Stimulated activated CD4-positive, alpha-beta T cell treated with anti-CD3 and anti-CD28 coated beads, Interleukin-4, amount 100 ng/mL, for 24 hours (primary cell): ENCODE measurements around the gene TMCO4.

ENCODE experiments used
- DNase-seq: peaks from one replicate; pipeline ENCODE4 v3.0.0-alpha.2; 2020

TMCO4 gene

DNA sequence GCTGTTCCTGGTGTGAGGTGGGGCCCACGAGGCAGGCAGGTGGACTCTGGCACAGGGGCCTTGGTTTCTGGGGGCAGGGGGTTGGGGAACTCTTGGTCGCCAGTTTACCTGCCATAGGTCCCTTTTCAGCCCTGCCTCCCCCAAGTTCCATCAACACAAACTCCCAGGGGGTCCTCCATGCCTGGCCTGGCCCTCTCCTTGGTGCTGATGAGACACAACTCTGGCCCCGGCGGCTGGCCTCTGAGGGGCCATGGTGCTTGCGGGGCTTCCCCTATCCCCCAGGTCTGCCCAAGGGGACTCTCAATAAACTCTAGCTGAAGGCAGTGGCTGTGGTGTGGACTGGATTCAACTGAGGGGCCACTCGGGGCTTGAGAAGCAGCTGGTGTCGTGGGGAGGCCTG is 119.1 kb downstream of the TMCO4 start:
- no peak for DNase-seq

DNA sequence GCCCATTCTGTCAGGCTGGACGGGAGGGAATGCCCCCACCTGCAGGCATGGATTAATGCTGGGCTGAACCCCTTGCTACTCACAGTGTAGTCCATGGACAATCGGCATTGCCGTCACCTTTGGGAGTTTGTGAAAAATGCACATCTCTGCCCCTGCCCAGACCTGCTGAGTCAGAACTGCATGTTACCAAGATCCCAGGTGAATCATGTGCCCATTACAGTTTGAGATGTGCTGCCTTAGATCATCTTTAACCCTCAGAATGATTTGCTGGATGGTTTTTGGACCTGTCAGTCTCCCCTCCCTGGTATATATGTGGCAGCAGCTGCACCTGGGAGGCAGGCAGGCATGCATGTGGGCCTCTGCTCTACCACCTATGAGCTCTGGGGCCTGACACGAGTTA is 120.0 kb downstream of the TMCO4 start:
- DNase-seq: no peak

DNA sequence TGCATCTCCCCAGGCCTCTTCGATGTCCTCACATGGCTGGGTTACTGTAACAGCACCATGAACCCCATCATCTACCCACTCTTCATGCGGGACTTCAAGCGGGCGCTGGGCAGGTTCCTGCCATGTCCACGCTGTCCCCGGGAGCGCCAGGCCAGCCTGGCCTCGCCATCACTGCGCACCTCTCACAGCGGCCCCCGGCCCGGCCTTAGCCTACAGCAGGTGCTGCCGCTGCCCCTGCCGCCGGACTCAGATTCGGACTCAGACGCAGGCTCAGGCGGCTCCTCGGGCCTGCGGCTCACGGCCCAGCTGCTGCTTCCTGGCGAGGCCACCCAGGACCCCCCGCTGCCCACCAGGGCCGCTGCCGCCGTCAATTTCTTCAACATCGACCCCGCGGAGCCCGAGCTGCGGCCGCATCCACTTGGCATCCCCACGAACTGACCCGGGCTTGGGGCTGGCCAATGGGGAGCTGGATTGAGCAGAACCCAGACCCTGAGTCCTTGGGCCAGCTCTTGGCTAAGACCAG is 120.7 kb downstream of the TMCO4 start:
- no peak for DNase-seq

DNA sequence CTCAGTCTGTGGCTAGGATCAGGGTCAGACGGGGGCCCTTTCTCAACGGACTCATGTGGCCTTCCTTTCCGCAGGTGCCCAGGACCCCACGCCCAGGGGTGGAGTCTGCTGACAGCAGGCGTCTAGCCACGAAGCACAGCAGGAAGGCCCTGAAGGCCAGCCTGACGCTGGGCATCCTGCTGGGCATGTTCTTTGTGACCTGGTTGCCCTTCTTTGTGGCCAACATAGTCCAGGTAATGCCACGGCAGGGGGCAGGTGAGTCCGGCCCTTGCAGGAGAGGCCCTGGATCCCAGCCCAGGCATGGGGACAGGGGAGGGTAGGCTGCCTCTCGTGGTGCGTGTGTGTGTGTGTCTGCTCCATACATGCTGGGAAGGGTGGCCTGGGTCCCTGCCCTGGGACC is 121.2 kb downstream of the TMCO4 start:
- no peak for DNase-seq

DNA sequence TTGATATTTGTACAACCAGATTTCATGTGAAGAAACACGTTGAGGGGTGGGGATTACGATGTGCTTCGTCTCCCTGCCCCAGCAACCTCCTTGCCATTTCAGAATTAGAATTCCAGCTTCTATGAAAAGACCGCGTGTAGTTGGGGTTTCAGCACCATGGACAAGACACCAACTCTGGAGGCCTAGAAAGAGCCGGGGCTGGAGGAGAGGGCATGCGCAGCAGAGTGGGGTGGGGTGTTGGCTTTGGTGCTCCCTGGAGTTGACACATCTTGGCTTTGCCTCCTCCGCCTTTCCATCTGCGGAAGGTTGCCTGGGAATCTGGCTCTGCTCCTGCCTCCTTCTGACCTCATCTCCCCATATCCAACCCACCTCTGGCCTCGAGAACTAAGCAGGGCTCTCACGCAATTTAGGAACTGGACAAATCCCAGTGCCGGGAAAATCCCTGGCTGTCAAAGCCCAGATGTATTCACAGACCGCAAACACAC is 123.2 kb downstream of the TMCO4 start:
- DNase-seq: no peak

DNA sequence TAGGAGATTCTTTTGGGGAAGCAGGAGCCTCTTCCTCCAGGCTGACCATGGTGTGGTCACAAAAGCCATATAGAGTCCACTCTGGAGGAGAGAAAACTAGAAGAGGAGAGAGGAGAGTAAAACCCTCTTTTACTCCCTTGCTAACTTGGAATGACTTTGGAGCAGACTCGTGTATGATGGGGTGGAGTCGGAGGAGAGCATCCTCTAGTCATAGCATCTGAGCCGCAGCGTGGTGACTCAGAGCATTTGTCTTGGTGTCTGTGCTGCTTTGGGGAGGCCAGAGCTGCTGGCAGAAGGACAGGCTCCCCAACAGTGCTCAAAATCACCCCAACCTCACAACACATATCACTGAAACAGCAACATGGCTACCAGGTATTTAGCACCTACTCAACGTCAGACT is 123.9 kb downstream of the TMCO4 start:
- no peak for DNase-seq

DNA sequence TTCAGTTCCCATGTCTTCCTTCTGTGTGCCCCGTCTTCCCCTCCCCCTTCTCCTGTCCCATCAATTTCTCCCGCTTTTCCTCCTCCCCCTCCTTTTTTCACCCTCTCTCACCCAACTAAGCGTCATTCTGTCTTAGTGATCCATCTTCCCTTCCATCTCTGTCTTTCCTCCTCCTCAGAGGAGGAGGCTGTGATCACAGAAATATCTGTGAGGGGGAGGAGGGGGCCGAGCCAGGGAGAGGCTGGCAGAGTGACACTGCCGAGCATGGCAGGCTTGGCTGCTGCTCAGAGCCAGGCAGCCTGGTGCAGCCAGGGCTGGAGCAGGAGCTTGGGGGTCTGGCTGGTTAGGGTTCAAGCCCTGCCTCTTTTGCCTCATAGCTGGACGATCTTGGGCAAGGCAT is 127.5 kb downstream of the TMCO4 start:
- no peak for DNase-seq

DNA sequence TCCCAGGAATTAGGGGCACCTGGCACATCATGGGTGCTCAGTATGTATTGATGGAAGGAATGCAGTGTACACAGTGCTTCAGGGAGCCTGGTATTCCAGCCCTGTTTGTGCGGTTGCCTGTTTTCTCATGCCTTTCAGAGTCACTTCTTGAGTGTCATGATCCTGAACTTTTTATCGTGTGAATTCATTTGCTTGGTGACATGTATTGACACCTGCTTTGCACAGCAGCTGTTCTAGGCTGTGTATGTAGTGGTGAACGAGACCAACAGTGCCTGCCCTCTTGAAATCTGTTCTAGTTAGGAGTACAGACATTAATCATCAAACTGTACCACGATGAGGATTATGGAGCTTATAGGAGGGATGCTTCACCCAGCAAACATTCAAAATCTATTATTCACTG is 128.9 kb downstream of the TMCO4 start:
- no peak for DNase-seq

DNA sequence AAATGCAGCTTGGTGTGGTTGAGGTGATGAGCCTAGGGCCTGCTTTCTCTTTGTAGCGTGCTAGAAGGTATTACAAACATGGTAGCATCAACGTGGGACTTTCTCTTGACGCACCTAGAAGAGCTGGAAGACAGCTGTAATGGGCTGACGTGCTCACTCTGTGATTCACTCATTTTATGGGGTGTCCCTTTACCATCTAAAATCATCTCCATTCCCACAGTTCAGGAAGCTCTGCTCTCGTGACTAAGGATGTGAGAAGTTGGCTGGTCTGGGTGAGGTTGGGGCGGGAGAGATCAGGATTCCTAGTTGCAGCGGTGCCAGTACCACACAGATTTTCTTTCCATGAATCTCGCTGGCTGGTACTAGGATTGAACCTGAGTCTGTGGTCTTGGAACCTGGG is 130.8 kb downstream of the TMCO4 start:
- no peak for DNase-seq

DNA sequence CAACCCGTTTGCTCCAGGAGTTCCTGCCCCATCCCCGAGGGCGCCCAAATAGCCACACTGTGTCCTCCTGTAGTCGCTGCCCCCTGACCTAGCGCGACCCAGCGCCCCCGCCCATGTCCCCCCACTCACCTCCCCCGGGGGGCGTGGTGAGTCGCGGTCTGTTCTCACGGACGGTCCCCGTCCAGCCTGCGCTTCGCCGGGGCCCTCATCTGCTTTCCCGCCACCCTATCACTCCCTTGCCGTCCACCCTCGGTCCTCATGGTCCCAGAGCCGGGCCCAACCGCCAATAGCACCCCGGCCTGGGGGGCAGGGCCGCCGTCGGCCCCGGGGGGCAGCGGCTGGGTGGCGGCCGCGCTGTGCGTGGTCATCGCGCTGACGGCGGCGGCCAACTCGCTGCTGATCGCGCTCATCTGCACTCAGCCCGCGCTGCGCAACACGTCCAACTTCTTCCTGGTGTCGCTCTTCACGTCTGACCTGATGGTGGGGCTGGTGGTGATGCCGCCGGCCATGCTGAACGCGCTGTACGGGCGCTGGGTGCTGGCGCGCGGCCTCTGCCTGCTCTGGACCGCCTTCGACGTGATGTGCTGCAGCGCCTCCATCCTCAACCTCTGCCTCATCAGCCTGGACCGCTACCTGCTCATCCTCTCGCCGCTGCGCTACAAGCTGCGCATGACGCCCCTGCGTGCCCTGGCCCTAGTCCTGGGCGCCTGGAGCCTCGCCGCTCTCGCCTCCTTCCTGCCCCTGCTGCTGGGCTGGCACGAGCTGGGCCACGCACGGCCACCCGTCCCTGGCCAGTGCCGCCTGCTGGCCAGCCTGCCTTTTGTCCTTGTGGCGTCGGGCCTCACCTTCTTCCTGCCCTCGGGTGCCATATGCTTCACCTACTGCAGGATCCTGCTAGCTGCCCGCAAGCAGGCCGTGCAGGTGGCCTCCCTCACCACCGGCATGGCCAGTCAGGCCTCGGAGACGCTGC is 133.9 kb downstream of the TMCO4 start:
- no peak for DNase-seq

DNA sequence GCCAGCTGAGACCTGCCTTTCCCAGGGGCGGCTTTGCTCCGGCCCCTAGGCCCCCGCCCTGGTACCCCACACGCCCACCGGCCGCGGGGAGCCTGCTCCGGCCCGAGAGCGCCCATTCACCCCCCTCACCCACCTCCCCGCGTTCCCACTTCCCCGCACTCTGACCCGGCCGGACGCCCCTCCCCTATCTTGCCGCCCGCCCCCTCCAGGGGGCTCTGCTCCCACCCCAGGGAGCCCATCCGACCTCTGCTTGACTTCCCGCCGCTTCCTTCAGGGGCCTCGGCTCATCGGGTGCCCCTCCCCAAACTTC is 134.6 kb downstream of the TMCO4 start:
- DNase-seq: no peak

DNA sequence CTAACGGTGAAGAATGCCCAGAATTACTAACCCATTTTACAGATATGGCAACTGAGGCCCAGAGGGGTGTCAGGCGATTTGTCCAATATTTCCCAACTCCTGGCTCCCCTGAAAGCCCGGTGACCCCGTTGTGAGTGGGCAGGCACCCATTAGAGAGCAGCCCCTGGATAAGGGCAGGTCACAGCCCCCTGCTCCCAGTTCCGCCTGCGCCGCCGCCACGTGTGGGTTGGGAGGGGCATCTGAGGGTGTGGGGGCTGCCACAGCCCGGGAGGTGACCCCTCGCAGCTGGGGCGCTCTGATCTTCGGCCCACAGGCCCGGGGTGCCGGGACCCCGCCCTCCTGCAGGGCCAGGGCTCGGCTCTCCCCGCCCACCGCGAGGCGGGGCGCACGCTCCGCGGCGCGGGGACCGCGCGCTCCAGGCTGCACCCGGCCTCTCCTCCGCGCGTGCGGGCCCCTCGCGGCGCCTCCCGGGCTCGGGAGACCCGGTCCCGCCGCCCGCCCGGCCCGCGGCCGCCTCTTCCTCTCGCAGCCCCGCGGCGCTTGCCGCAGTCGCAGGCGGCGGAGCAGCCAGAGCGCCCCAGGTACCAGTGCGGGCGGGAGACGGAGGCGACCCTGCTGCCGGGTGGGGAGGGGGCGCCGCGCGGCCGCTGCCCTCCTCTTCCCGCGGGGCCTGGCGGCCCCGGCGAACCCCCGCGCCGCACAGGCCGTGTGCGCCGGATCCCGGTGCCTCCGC is 135.1 kb downstream of the TMCO4 start, which contains the start of gene HTR6:
Gene HTR6 (plus strand): TSS at position 423 of the 733 bp plus-strand sequence. CDS start 879 bp downstream, outside the sequence.
- peak; percentile 36 for DNase-seq

DNA sequence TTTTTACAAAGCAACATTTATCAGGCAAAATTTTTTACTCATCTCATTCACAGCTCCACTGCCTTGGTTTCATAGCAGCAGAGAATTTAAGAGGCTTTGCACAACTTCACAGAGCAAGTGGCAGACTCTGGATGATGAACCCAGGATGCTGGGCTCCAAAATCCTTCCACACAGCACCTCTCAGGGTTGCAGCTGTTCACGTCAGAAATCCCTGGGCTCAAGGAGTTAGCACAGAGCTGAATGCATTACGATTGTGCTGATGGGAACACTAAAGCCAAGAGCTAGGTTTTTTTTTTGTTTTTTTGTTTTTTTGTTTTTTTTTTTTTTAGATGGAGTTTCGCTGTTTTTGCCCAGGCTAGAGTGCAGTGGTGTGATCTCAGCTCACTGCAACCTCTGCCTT is 137.4 kb downstream of the TMCO4 start:
- no peak for DNase-seq

DNA sequence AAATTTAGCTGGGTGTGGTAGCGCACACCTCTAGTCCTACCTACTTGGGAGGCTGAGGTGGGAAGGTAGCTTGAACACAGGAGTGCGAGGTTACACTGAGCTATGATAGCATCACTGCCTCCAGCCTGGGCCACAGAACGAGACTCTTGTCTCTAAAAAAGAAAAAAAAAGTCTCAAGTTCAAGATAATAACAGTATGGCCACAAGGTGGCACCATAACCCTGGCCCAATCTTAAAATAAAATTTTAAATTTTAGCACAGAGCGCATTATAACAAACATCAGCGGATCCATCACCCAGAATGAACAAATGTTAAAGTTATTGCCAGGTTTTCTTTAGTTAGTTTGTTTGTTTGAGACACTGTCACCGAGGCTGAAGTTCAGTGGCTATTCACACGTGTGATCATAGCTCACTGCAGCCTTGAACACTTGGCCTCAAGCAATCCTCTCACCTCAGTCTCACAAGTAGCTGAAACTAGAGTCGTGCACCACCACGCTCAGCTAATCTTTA is 137.9 kb downstream of the TMCO4 start:
- DNase-seq: peak; percentile 57

DNA sequence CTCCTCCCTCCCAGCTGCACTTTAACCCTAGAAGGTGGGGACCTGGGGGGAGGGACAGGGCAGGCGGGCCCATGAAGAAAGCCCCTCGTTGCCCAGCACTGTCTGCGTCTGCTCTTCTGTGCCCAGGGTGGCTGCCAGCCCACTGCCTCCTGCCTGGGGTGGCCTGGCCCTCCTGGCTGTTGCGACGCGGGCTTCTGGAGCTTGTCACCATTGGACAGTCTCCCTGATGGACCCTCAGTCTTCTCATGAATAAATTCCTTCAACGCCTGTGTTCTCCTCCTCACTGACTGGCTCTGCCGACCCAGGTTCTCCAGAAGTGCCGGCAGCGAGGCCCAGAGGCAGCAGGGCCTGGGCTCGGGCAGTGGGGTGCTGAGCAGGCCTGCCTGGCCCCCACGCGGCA is 141.5 kb downstream of the TMCO4 start:
- DNase-seq: no peak

DNA sequence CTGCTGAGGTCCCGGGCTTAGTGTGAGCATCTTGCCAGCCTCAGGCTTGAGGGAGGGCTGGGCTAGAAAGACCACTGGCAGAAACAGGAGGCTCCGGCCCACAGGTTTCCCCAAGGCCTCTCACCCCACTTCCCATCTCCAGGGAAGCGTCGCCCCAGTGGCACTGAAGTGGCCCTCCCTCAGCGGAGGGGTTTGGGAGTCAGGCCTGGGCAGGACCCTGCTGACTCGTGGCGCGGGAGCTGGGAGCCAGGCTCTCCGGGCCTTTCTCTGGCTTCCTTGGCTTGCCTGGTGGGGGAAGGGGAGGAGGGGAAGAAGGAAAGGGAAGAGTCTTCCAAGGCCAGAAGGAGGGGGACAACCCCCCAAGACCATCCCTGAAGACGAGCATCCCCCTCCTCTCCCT is 142.2 kb downstream of the TMCO4 start:
- no peak for DNase-seq

DNA sequence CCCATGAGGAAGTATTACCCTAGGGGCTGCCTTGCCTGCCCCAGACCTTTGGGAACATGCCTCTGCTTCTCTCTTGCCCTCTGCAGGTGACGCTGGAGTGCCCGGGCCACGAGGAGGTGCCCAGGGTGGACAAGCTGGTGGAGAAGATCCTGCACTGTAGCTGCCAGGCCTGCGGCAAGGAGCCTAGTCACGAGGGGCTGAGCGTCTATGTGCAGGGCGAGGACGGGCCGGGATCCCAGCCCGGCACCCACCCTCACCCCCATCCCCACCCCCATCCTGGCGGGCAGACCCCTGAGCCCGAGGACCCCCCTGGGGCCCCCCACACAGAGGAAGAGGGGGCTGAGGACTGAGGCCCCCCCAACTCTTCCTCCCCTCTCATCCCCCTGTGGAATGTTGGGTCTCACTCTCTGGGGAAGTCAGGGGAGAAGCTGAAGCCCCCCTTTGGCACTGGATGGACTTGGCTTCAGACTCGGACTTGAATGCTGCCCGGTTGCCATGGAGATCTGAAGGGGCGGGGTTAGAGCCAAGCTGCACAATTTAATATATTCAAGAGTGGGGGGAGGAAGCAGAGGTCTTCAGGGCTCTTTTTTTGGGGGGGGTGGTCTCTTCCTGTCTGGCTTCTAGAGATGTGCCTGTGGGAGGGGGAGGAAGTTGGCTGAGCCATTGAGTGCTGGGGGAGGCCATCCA is 142.8 kb downstream of the TMCO4 start:
- no peak for DNase-seq

DNA sequence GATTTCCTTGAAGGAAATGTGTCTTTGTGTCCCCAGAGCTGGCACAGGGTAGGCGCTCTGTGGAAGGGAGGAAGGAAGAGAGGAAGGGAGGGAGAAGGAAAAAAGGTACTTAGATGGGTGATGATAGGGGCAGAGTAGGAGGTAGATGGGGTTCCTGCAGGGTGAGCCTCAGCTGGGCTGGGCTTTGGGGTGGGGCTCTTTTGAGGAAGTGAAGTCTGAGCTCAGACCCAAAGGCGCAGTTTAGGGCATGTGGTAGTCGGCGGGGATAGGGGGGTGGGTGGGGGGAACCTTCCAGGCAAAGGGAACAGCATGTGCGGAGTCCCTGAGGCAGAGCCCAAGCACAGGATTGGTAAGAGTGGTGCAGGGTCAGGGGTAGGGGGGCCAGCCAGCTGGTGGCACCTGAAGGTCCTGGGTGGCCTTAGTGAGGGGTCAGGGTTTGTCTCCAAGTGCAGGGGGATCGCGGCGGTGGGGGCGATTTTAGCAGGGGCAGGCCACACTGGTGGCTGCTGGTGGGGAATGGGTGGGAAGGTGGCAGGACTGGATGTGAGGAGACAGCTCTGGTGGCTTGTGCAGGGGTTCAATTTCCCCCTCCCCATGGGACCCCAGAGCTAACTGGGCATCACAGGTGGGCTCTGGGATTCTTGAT is 143.5 kb downstream of the TMCO4 start:
- DNase-seq: no peak

DNA sequence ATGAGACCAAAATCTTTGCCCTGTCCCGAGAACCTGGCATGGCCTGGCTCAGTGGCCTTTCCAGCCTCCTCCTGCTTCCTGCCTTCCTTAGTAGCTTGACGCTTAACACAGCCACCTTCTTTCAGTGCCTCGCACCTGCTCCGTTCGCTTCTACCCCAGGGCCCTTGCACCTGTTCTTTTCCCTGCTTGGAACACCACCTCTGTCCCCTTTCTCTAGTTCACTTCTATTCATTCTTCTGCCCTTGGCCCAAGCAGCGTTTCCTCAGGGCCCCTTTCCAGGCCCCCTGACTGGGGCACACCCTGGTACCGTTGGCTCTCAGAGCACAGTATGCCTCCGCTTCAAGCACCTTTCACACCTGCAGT is 144.0 kb downstream of the TMCO4 start:
- DNase-seq: no peak

DNA sequence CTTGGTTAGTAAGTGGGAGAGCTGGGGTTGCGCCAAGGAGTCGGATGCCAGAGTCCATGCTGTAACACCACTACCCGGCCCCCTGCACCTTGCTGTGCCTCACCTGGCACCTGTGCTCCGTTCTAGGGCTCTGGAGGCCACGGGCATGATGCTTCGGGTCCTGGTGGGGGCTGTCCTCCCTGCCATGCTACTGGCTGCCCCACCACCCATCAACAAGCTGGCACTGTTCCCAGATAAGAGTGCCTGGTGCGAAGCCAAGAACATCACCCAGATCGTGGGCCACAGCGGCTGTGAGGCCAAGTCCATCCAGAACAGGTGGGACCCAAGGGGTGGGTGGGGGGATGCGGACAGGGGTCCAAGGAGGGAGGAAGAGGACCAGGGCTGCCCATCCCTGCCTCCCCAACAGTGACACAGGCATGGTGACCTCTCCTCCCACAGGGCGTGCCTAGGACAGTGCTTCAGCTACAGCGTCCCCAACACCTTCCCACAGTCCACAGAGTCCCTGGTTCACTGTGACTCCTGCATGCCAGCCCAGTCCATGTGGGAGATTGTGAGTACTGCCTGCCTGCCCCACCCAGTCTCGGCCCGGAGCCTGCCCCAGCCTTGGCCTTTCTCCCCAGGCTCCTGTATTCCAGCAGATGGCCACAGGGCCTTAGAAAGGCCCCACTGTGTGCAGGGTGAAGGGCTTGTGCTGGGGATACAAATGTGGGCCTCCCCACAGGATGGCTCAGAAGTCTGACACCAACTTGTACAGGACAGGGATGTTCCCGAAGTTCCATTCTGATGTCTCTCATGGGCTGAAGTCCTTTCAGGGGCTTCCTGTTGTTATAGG is 144.6 kb downstream of the TMCO4 start:
- DNase-seq: no peak

DNA sequence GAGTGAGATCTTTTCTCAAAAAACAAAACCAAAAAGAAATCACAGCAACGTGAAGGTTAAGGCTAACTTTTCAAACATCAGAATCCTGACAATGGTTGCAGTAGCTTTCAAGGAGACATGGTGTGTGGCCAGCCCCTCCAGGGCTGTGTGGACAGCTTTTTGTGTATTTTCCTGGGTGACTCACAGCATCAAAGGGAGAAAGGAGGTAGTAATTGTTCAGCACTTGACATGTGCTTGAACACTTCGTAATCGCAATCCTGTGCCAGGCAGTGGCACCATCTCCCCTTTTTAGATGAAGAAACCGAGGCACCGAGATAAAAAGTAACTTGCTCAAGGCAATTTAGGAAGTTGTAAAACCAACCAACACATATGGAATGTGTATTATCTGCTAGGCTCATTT is 145.3 kb downstream of the TMCO4 start:
- no peak for DNase-seq
